NB4 (cell line): Measurements from ENCODE around the gene PLXDC2.

Experiments used
- DNase-seq: peaks from one replicate; pipeline ENCODE4 v3.0.0; 2010; ENCODE audit warnings: low read depth
- H3K4me3 ChIP-seq: one replicate; pipeline ENCODE4 v1.5.1; 2011; ENCODE audit warnings: mild to moderate bottlenecking, low read depth, low read length, moderate library complexity
- CTCF ChIP-seq: IDR thresholded peaks from one replicate; pipeline ENCODE4 v1.5.1; 2012; ENCODE audit warnings: low read depth, low read length
- MAX ChIP-seq: IDR thresholded peaks from 2 replicates; pipeline ENCODE4 v1.6.1; 2011; ENCODE audit warnings: low read depth, low read length
- MYC ChIP-seq: IDR thresholded peaks from 2 replicates; pipeline ENCODE4 v1.6.1; 2011; ENCODE audit warnings: low read depth, low read length
- POLR2A ChIP-seq: IDR thresholded peaks from 2 replicates; pipeline ENCODE4 v1.6.1; 2011; ENCODE audit warnings: mild to moderate bottlenecking; ENCODE audit not compliant: insufficient read length; ENCODE audit errors: extremely low read depth

PLXDC2 gene

GRCh38 chr10:20302033-20302432, 485.8 kb downstream of the PLXDC2 start:
- TF ChIP-seq POLR2A, result no peak
- TF ChIP-seq CTCF, result no peak
- TF ChIP-seq MYC, result no peak
- DNase-seq, result no peak

GRCh38 chr10:20303453-20304152, 487.4 kb downstream of the PLXDC2 start:
- TF ChIP-seq POLR2A (no peak), MYC (no peak), CTCF (no peak), MAX (no peak)
- H3K4me3 ChIP-seq, result no peak overlapping the region
- no peak for DNase-seq

More at GRCh38 chr10:20302033-20302432, 485.8 kb downstream of the PLXDC2 start:
- H3K4me3 ChIP-seq, result no peak overlapping the region

DNA sequence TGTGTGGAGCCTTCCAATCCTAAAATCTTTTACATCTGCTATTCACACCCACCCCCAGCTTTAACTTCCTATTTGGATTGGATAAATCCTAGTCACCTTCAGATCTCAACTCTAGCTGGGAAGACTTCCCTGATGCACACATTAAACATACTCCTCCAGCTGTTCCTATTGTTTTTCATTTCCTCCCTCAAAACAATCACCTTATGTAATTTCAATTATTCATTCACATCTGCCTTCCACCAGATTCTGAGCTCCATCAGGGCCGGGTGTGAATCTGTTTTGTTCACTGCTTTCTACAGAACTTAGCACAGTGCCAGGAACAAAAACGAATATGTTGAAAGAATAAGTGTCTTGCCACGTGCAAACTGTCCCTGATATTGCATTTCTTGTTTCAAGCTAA, 497.4 kb downstream of the PLXDC2 start:
- no peak for TF ChIP-seq CTCF
- DNase-seq, result no peak

GRCh38 chr10:20314431-20314830, 498.2 kb downstream of the PLXDC2 start:
- no peak for DNase-seq
- TF ChIP-seq MAX, result no peak
- no peak for TF ChIP-seq MYC
- no peak for TF ChIP-seq POLR2A
- no peak for TF ChIP-seq CTCF

More for the DNA sequence above, 497.4 kb downstream of the PLXDC2 start:
- no peak overlapping the region for H3K4me3 ChIP-seq

DNA sequence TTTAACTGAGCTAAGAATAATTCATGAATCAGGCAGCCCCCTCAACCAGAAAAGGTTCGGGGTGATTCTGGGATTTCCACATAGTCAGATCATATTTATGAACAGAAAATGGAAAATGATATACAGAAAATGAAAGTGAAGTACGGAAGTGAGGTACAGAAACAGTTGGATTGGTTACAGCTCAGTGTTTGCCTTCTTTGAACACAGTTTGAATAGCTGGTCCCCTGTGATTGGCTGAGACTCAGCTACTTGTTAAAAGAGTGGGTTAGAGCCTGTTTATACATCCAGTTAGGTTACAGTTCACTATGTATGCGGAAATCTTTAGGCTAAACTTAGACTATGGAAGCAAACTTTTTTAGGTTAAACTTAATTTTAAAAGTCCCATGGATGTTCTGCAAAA, 511.7 kb downstream of the PLXDC2 start:
- TF ChIP-seq MAX (no peak), POLR2A (no peak), MYC (no peak), CTCF (no peak)
- no peak overlapping the region for H3K4me3 ChIP-seq
- no peak for DNase-seq

More at GRCh38 chr10:20314431-20314830, 498.2 kb downstream of the PLXDC2 start:
- H3K4me3 ChIP-seq, result no peak overlapping the region

DNA sequence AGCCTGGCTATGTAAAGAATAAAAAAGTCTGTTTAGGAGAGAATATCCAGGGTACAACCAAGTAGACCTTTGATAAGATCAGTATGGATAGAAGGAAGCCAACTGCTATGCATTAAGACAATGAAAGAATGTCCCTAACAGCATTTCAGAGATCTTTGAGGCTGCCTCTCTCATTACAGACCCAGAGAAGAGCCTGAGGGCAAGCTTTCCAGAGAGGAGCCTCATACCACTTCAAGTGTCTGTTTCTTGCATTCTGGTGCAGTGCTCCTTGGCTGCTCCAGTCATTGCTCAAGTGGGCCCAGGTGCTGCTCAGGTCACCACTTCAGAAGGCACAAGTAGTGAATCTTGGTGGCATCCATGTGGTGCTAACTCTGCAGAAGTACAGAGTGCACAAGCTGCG, 514.0 kb downstream of the PLXDC2 start:
- TF ChIP-seq CTCF (no peak), MAX (no peak), POLR2A (no peak), MYC (no peak)
- no peak overlapping the region for H3K4me3 ChIP-seq
- DNase-seq, result no peak
